ENCODE measurements around the gene SBK1.

Gene SBK1

DNA sequence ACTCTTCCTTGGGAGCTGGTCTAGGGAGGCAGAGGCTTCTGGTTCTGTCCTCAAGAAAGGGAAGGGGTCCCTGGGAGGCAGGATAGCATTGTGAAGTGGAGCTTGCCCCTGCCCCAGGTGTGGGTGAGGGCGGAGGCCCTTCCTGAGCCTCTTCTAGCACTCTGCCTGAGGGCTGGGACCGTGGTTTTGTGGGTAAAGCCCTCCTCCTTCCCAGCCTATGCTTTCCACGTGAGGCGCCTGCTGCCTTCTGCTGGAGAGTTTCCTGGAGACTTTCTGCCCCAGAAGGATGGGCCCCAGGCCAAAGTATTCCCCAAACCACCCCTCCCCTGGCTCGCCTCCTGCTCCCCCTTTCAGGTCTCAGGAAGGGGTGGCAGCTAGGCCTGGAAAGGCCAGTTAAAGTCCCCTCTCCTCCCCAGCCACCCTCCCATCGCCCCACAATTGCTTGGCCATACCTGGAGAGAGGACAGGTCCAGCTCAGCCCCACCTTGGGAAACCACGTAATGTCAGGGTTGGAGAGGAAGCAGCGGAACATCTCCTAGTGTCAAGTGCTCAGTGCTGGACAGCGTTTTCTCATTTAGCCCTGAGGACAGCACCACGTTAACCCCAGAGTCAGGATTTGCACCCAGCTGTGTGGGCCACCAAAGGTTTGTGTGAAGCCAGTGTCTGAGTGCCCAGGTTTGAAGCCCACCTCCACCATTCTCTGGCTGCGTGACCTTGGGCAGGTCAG is 5.6 kb downstream of the SBK1 start:
- DNase-seq (ENCODE audit: extremely low spot score) = no peak
- TF ChIP-seq ZNF384 (IDR thresholded peaks at IDR 0.05) (no peak), CTBP1 (IDR thresholded peaks at IDR 0.05; ENCODE audit: borderline replicate concordance) (no peak), BHLHE40 (IDR thresholded peaks at IDR 0.05; ENCODE audit: borderline replicate concordance) (no peak), PKNOX1 (IDR thresholded peaks at IDR 0.05) (no peak), FOXK2 (IDR thresholded peaks at IDR 0.05) (no peak), ARNT (IDR thresholded peaks at IDR 0.05) (no peak), FOXM1 (IDR thresholded peaks at IDR 0.05; ENCODE audit: borderline replicate concordance) (no peak), NFRKB (IDR thresholded peaks at IDR 0.05) (no peak), LEF1 (IDR thresholded peaks at IDR 0.05; ENCODE audit: borderline replicate concordance) (no peak), L3MBTL2 (conservative IDR thresholded peaks at IDR 0.05) (no peak), ELF4 (IDR thresholded peaks at IDR 0.05) (no peak)

DNA sequence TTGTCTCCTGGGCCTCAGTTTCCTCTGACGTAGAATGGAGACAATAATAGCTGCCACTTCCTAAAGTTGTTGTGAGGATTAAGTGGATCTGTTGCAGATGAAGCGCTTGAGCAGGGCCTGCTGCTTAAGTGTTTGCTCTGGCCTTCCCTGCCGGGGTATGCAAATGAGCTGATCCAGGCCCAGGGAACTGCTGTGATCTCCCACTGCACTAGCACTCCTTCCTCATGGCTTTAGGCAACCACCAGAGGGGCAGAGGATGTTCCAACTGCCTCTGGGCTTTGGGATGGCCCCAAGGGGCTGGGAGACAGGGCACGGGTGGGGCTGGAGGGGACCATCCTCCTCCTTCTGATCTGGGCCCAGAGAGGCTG is 6.2 kb downstream of the SBK1 start:
- DNase-seq (ENCODE audit: extremely low spot score) = no peak
- ChIA-PET CTCF (no interaction called here), POLR2A (no interaction called here)
- TF ChIP-seq FOXA1 (IDR thresholded peaks at IDR 0.05) = no peak
- no peak for TF ChIP-seq FOXK2 (IDR thresholded peaks at IDR 0.05)
- TF ChIP-seq HDGF (IDR thresholded peaks at IDR 0.05; ENCODE audit: borderline replicate concordance) = no peak
- TF ChIP-seq ARNT (IDR thresholded peaks at IDR 0.05) = no peak

More for the DNA sequence above, 5.6 kb downstream of the SBK1 start:
- ChIA-PET CTCF (no interaction called here), POLR2A (no interaction called here)

DNA sequence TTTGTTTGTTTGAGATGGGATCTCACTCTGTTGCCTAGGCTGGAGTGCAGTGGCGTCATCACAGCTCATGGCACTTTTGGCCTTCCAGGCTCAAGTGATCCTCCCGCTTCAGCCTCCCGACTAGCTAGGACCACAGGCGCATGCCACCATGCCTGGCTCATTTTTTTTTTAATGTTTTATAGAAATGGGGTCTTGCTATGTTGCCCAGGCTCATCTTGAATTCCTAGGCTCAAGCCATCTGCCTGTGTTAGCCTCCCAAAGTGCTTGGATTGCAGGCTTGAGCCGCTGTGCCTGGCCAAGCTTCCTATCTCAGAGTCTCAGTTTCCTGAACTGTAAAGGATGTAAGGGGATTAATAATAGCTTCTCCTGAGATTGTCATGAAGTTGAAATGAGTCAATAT is 8.0 kb downstream of the SBK1 start:
- no peak for DNase-seq (ENCODE audit: extremely low spot score)
- CTCF ChIA-PET = interaction anchor here (1.3 kb wide), 1 partner anchor 16 kb away, joined by 3 read pairs; no protein-coding TSS in a partner anchor
- TF ChIP-seq ZNF384 (IDR thresholded peaks at IDR 0.05) (no peak), NFRKB (IDR thresholded peaks at IDR 0.05) (no peak), LEF1 (IDR thresholded peaks at IDR 0.05; ENCODE audit: borderline replicate concordance) (no peak), L3MBTL2 (conservative IDR thresholded peaks at IDR 0.05) (no peak), PKNOX1 (IDR thresholded peaks at IDR 0.05) (no peak), ARNT (IDR thresholded peaks at IDR 0.05) (no peak), FOXA1 (IDR thresholded peaks at IDR 0.05) (no peak), FOXM1 (IDR thresholded peaks at IDR 0.05; ENCODE audit: borderline replicate concordance) (no peak), BHLHE40 (IDR thresholded peaks at IDR 0.05; ENCODE audit: borderline replicate concordance) (no peak)
- POLR2A ChIA-PET = interaction anchor here (1.3 to 1.4 kb wide), 2 partner anchors 8 to 16 kb away, joined by 3 to 4 read pairs; partner anchors contain the start of gene SBK1

DNA sequence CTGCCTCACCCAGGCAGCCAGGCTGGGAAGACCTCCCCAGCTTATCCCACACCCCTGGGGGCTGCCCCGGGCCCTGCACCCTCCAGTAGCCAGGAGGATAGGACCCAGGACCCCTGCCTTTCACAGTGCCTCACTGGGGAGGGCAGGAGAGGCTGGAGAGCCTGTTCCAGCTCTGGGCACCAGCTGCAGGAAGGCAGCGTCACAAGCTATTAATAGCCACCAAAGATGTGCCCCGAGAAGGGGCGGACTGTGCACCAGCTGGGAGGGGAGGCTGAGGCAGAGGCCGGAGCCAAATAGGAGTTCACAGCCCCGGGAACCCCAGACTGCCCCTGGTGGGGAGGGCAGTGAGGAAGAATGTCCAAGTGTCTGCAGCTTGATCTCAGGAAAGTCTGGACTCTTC is 8.8 kb downstream of the SBK1 start:
- no peak for TF ChIP-seq TARDBP (IDR thresholded peaks at IDR 0.05)
- TF ChIP-seq ELF4 (IDR thresholded peaks at IDR 0.05) = no peak
- no peak for TF ChIP-seq L3MBTL2 (conservative IDR thresholded peaks at IDR 0.05)
- TF ChIP-seq LEF1 (IDR thresholded peaks at IDR 0.05; ENCODE audit: borderline replicate concordance) = no peak
- no peak for TF ChIP-seq SP1 (IDR thresholded peaks at IDR 0.05)
- TF ChIP-seq HDGF (IDR thresholded peaks at IDR 0.05; ENCODE audit: borderline replicate concordance) = no peak
- TF ChIP-seq FOXA1 (IDR thresholded peaks at IDR 0.05) = no peak
- TF ChIP-seq BHLHE40 (IDR thresholded peaks at IDR 0.05; ENCODE audit: borderline replicate concordance) = no peak
- no peak for TF ChIP-seq SUZ12 (IDR thresholded peaks at IDR 0.05)
- no peak for TF ChIP-seq CTBP1 (IDR thresholded peaks at IDR 0.05; ENCODE audit: borderline replicate concordance)
- no peak for TF ChIP-seq ARNT (IDR thresholded peaks at IDR 0.05)
- no peak for TF ChIP-seq PKNOX1 (IDR thresholded peaks at IDR 0.05)
- no peak for TF ChIP-seq FOXM1 (IDR thresholded peaks at IDR 0.05; ENCODE audit: borderline replicate concordance)
- no peak for TF ChIP-seq NFRKB (IDR thresholded peaks at IDR 0.05)
- POLR2A ChIA-PET = interaction anchor here (1.3 kb wide), 1 partner anchor 9 kb away, joined by 4 read pairs; the partner anchor contains the start of gene SBK1
- CTCF ChIA-PET = interaction anchor here (1.3 kb wide), 1 partner anchor 16 kb away, joined by 3 read pairs; no protein-coding TSS in a partner anchor
- no peak for DNase-seq (ENCODE audit: extremely low spot score)

- POLR2A ChIA-PET = interaction anchor here (1.3 kb wide), 1 partner anchor 9 kb away, joined by 4 read pairs; the partner anchor contains the start of gene SBK1
- CTCF ChIA-PET = no interaction called here
- DNase-seq (ENCODE audit: extremely low spot score) = no peak
- no peak for TF ChIP-seq BHLHE40 (IDR thresholded peaks at IDR 0.05; ENCODE audit: borderline replicate concordance)
- TF ChIP-seq NFRKB (IDR thresholded peaks at IDR 0.05) = no peak
- no peak for TF ChIP-seq ARNT (IDR thresholded peaks at IDR 0.05)
- no peak for TF ChIP-seq PKNOX1 (IDR thresholded peaks at IDR 0.05)
- TF ChIP-seq LEF1 (IDR thresholded peaks at IDR 0.05; ENCODE audit: borderline replicate concordance) = no peak
- TF ChIP-seq FOXK2 (IDR thresholded peaks at IDR 0.05) = no peak
- no peak for TF ChIP-seq SUZ12 (IDR thresholded peaks at IDR 0.05)
- TF ChIP-seq ELF4 (IDR thresholded peaks at IDR 0.05) = no peak
- no peak for TF ChIP-seq L3MBTL2 (conservative IDR thresholded peaks at IDR 0.05)
- TF ChIP-seq HDGF (IDR thresholded peaks at IDR 0.05; ENCODE audit: borderline replicate concordance) = no peak
- TF ChIP-seq CTBP1 (IDR thresholded peaks at IDR 0.05; ENCODE audit: borderline replicate concordance) = no peak
- no peak for TF ChIP-seq FOXM1 (IDR thresholded peaks at IDR 0.05; ENCODE audit: borderline replicate concordance)
- no peak for TF ChIP-seq ZNF384 (IDR thresholded peaks at IDR 0.05)
- no peak for TF ChIP-seq TARDBP (IDR thresholded peaks at IDR 0.05)
- no peak for TF ChIP-seq FOXA1 (IDR thresholded peaks at IDR 0.05)
These were observed 9.3 kb downstream of the SBK1 start for GRCh38 chr16:28301620-28302019.

Data from HEK293T (cell line).